SJCRH30 (cell line): ENCODE measurements around the gene CSTF3. TPM values are rescaled to one million over a fixed set of nuclear protein-coding genes. Genes with fewer than 3 reads are reported as not detected.
A peak's percentile ranks its signal among the peaks of the same experiment; 100 is the strongest.
"Not testable (repeated sequence)": the region's sequence is repeated elsewhere in the genome, so short reads cannot be mapped to it uniquely, and the experiment has no call there.

ENCODE experiments used
- DNase-seq, 2 experiments: peaks; one replicate each; pipeline ENCODE4 v3.0.0-alpha.2; 2015 to 2020
- H3K27ac ChIP-seq: fragments of 250-450 bp; sonication (Bioruptor Pico); 2 replicates; pipeline ENCODE4 v1.5.1; 2020; ENCODE audit warnings: mild to moderate bottlenecking, moderate library complexity
- H3K27me3 ChIP-seq: fragments of 250-450 bp; sonication (Bioruptor Pico); 2 replicates; pipeline ENCODE4 v1.5.1; 2020; ENCODE audit warnings: mild to moderate bottlenecking, moderate library complexity
- H3K36me3 ChIP-seq: fragments of 250-450 bp; sonication (Bioruptor Pico); 2 replicates; pipeline ENCODE4 v1.5.1; 2020; ENCODE audit warnings: mild to moderate bottlenecking, moderate library complexity
- H3K4me1 ChIP-seq: fragments of 250-450 bp; sonication (Bioruptor Pico); 2 replicates; pipeline ENCODE4 v1.5.1; 2020; ENCODE audit warnings: mild to moderate bottlenecking, moderate library complexity
- H3K4me3 ChIP-seq: fragments of 250-450 bp; sonication (Bioruptor Pico); 2 replicates; pipeline ENCODE4 v1.5.1; 2020; ENCODE audit warnings: mild to moderate bottlenecking, moderate library complexity
- H3K9me3 ChIP-seq: fragments of 250-450 bp; sonication (Bioruptor Pico); replicated peaks from 2 replicates; pipeline ENCODE4 v1.5.1; 2020; ENCODE audit warnings: mild to moderate bottlenecking, moderate library complexity
- total RNA-seq: library from RNA; depleted of rRNA; stranded (reverse); fragments of >200 nt; shearing (Covaris generic); gene quantifications from 2 replicates; pipeline ENCODE4 v1.2.3, GENCODE V29; 2014

Gene CSTF3
- total RNA-seq, 1 experiment from 2014 or later = 56.1 TPM

- H3K9me3 ChIP-seq = no peaks in the 10 kb centered on the region
- no peak overlapping the region for H3K27ac ChIP-seq
- no peak overlapping the region for H3K4me3 ChIP-seq
- no peaks in the 10 kb centered on the region for H3K27me3 ChIP-seq
- DNase-seq = no peak
- no peaks in the 10 kb centered on the region for H3K36me3 ChIP-seq
- peaks cover 13% of the 10 kb centered on the region for H3K4me1 ChIP-seq
These were observed 16.5 kb upstream of the CSTF3 start for GRCh38 chr11:33177676-33178336.

DNA sequence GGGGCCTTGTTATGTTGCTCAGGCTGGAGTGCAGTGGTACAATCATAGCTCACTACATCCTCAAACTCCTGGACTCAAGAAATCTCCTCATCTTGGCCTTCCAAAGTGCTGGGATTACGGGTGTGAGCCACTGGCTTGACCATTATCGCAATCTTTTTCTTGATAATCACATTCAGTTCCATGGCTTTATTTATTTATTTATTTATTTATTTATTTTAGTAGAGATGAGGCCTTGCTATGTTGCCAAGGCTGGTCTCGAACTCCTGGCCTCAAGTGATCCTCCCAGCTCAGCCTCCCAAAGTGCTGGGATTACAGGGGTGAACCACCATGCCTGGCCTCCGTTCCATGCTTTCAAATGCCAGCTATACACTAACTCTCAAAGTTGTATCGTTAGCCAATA is 15.5 kb upstream of the CSTF3 start:
- not testable (repeated sequence) for H3K27me3 ChIP-seq, H3K36me3 ChIP-seq, H3K4me1 ChIP-seq, H3K9me3 ChIP-seq, DNase-seq, H3K27ac ChIP-seq, H3K4me3 ChIP-seq

DNA sequence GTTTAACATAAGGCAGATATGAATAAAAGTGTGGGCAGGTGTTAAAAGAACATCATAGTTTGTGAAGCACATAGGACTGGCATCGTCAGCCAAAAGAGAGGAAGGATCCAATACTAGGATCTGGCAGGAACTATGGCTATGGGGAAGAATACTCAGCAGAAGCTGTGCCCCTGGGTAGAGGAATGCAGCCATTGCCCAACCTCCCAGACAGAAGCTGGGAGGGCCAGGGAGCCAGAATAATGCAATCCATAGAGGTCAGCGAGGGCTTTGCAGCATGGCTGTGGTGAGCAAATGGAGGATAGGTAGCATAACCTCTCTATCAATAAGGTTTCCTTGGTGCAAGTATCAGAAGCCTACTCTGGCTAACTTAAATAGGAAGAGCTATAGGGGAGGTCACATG is 11.7 kb upstream of the CSTF3 start:
- no peak overlapping the region for H3K27ac ChIP-seq
- no peak for DNase-seq
- no peaks in the 10 kb centered on the region for H3K27me3 ChIP-seq
- H3K36me3 ChIP-seq = no peaks in the 10 kb centered on the region
- H3K4me3 ChIP-seq = no peak overlapping the region
- H3K4me1 ChIP-seq = peaks cover 4% of the 10 kb centered on the region; the same call in 1 of the 2 replicates
- H3K9me3 ChIP-seq = no peaks in the 10 kb centered on the region

- Histone ChIP-seq H3K27me3 (no peaks in the 10 kb centered on the region), H3K4me3 (no peak overlapping the region), H3K9me3 (no peaks in the 10 kb centered on the region), H3K4me1 (peaks cover 4% of the 10 kb centered on the region; the same call in 1 of the 2 replicates), H3K36me3 (no peaks in the 10 kb centered on the region), H3K27ac (no peak overlapping the region)
- DNase-seq = no peak
These were observed 11.1 kb upstream of the CSTF3 start for GRCh38 chr11:33172345-33172744.

- Histone ChIP-seq H3K36me3 (no peaks in the 10 kb centered on the region), H3K9me3 (no peaks in the 10 kb centered on the region), H3K4me1 (peaks cover 4% of the 10 kb centered on the region; the same call in 1 of the 2 replicates), H3K4me3 (no peak overlapping the region), H3K27me3 (no peaks in the 10 kb centered on the region), H3K27ac (no peak overlapping the region)
- DNase-seq = no peak
These were observed 10.0 kb upstream of the CSTF3 start for GRCh38 chr11:33171251-33171650.

GRCh38 chr11:33168709-33169200 is 7.5 kb upstream of the CSTF3 start:
- no peaks in the 10 kb centered on the region for H3K27me3 ChIP-seq
- peaks cover 4% of the 10 kb centered on the region; the same call in 1 of the 2 replicates for H3K4me1 ChIP-seq
- no peak overlapping the region for H3K4me3 ChIP-seq
- no peaks in the 10 kb centered on the region for H3K36me3 ChIP-seq
- no peaks in the 10 kb centered on the region for H3K9me3 ChIP-seq
- no peak for DNase-seq
- no peak overlapping the region for H3K27ac ChIP-seq

DNA sequence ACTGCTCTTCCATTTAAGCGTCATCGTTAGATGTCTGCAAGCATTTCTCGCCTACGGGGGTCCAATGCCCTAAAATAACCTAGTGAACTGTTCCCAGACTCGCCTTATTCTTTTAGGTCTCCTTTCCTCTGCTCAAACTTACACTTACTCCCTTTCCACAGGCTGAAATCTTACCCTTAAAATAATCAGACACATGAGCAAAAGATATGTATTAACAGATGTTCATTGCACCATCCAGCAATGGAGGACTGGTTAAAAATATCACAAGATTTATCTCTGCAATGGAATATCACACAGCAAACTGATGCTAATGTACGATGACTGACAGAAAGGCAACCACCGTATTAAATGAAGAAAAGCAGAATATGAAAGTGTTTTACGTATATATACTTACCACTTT is 1.6 kb upstream of the CSTF3 start:
- Histone ChIP-seq H3K36me3 (peaks cover 9% of the 10 kb centered on the region; the same call in 1 of the 2 replicates), H3K4me3 (no peak overlapping the region), H3K4me1 (peaks cover 11% of the 10 kb centered on the region), H3K27me3 (no peaks in the 10 kb centered on the region), H3K9me3 (0 out of 2 replicates have a peak, but pooled peaks cover 4% of the 10 kb centered on the region), H3K27ac (no peak overlapping the region)
- DNase-seq = no peak

DNA sequence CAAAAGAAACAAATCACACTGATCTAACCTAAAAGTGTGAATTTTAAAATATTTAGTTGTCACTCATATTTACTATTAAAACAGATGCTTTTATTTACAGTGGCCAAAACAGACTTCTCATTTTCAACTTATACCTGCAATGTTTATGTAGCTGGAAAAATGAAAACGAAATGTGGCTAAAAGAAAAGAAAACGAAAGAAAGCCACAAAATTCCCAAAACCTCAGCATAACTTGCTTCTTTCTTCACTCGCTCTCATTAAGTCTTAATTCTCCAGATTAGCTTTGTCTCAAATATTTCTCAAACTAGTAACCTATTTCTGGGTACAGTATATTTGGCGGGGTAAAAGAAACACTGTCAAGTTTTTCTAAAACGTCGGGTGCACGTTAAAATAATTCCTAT is 693 bp downstream of the CSTF3 start:
- Histone ChIP-seq H3K9me3 (0 out of 2 replicates have a peak, but pooled peaks cover 4% of the 10 kb centered on the region), H3K4me1 (peaks cover 11% of the 10 kb centered on the region), H3K36me3 (peaks cover 11% of the 10 kb centered on the region; the same call in 1 of the 2 replicates), H3K27me3 (no peaks in the 10 kb centered on the region), H3K27ac (peak overlapping the region; percentile 88), H3K4me3 (peak overlapping the region; percentile 85)
- DNase-seq = no peak

GRCh38 chr11:33160136-33160535 is 1.1 kb downstream of the CSTF3 start:
- DNase-seq = peak; percentile 13 to 47
- Histone ChIP-seq H3K4me3 (peak overlapping the region; percentile 85), H3K36me3 (peaks cover 11% of the 10 kb centered on the region; the same call in 1 of the 2 replicates), H3K27me3 (no peaks in the 10 kb centered on the region), H3K9me3 (0 out of 2 replicates have a peak, but pooled peaks cover 4% of the 10 kb centered on the region), H3K4me1 (peaks cover 11% of the 10 kb centered on the region), H3K27ac (peak overlapping the region; percentile 88)

- DNase-seq = peak in 1 of 2 experiments; percentile 15
- peaks cover 15% of the 10 kb centered on the region; the same call in 1 of the 2 replicates for H3K36me3 ChIP-seq
- H3K4me1 ChIP-seq = peaks cover 11% of the 10 kb centered on the region
- not testable (repeated sequence) for H3K27ac ChIP-seq, H3K9me3 ChIP-seq, H3K27me3 ChIP-seq
- H3K4me3 ChIP-seq = peak overlapping the region; percentile 85
These were observed 1.9 kb downstream of the CSTF3 start for GRCh38 chr11:33159378-33159867.

- DNase-seq = no peak
- no peak overlapping the region for H3K4me3 ChIP-seq
- no peaks in the 10 kb centered on the region for H3K27me3 ChIP-seq
- H3K4me1 ChIP-seq = peaks cover 11% of the 10 kb centered on the region
- peaks cover 18% of the 10 kb centered on the region; the same call in 1 of the 2 replicates for H3K36me3 ChIP-seq
- H3K27ac ChIP-seq = no peak overlapping the region
- H3K9me3 ChIP-seq = 0 out of 2 replicates have a peak, but pooled peaks cover 4% of the 10 kb centered on the region
These were observed 2.5 kb downstream of the CSTF3 start for GRCh38 chr11:33158596-33159275.

- Histone ChIP-seq H3K9me3 (no peaks in the 10 kb centered on the region), H3K4me1 (peaks cover 11% of the 10 kb centered on the region), H3K27me3 (no peaks in the 10 kb centered on the region), H3K36me3 (peaks cover 23% of the 10 kb centered on the region), H3K27ac (no peak overlapping the region), H3K4me3 (no peak overlapping the region)
- no peak for DNase-seq
These were observed 3.9 kb downstream of the CSTF3 start for GRCh38 chr11:33157103-33158027.

GRCh38 chr11:33151399-33151798 is 9.9 kb downstream of the CSTF3 start:
- no peak for DNase-seq
- Histone ChIP-seq H3K9me3 (no peaks in the 10 kb centered on the region), H3K27ac (no peak overlapping the region), H3K4me3 (no peak overlapping the region), H3K27me3 (no peaks in the 10 kb centered on the region), H3K36me3 (peaks cover 26% of the 10 kb centered on the region), H3K4me1 (no peaks in the 10 kb centered on the region)

DNA sequence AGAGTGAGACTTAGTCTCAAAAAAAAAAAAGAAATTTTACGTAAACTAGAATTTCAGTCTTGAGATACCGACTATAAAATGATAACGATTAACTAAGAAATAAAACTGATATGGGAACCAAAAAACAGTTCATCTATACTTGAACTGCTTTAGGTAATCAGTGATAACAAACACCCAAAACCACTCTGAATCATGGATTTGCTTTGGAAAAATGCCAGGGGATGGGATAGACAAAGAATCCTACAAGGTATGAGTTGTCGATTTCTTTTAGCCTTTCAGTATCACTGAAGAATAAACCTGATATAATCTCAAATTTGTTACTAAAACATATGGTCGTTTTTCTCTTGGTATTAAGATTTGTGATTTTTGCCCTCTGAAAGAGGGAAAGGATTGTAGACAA is 13.7 kb downstream of the CSTF3 start:
- H3K4me3 ChIP-seq = no peak overlapping the region
- no peaks in the 10 kb centered on the region for H3K27me3 ChIP-seq
- H3K9me3 ChIP-seq = no peaks in the 10 kb centered on the region
- H3K36me3 ChIP-seq = peaks cover 26% of the 10 kb centered on the region
- no peak for DNase-seq
- H3K27ac ChIP-seq = no peak overlapping the region
- H3K4me1 ChIP-seq = no peaks in the 10 kb centered on the region
